ENCODE measurements around the gene CECR2. TPM values are rescaled to one million over a fixed set of nuclear protein-coding genes. Genes with fewer than 3 reads are reported as not detected.

Gene CECR2
- total RNA-seq, 1 donor from 2014 or later, result 40.5 TPM

DNA sequence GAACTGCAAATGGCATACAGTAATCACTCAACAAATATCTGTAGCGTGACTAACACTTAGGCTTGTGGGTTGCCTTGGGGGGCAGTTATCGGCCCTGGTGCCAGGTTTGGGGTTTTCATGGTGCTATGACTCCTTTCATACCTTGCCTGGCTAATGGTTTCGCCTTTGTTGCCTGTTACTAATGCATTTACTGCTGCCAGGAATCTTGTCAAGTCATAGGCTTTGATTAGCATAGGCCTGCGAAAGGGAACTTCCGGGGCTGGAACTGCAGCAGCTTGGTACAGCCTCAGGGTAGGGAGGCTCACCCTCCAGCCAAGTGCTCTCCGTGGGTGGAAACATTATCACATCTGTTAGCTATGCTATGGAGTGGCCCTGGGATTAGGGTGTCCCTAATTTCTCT, 207.2 kb downstream of the CECR2 start:
- H3K27me3 Mint-ChIP-seq, result no peaks in the 10 kb centered on the region
- no peaks in the 10 kb centered on the region for H3K9me3 Mint-ChIP-seq (ENCODE audit: low read depth)
- DNase-seq (ENCODE audit: low spot score, unreplicated experiment), result no peak
- peaks cover 7% of the 10 kb centered on the region for H3K4me1 Mint-ChIP-seq (ENCODE audit: low read depth)
- H3K27ac Mint-ChIP-seq, result no peak overlapping the region
- no peak overlapping the region for H3K4me3 Mint-ChIP-seq (ENCODE audit: low read depth)
- TF ChIP-seq, protein P1, sequence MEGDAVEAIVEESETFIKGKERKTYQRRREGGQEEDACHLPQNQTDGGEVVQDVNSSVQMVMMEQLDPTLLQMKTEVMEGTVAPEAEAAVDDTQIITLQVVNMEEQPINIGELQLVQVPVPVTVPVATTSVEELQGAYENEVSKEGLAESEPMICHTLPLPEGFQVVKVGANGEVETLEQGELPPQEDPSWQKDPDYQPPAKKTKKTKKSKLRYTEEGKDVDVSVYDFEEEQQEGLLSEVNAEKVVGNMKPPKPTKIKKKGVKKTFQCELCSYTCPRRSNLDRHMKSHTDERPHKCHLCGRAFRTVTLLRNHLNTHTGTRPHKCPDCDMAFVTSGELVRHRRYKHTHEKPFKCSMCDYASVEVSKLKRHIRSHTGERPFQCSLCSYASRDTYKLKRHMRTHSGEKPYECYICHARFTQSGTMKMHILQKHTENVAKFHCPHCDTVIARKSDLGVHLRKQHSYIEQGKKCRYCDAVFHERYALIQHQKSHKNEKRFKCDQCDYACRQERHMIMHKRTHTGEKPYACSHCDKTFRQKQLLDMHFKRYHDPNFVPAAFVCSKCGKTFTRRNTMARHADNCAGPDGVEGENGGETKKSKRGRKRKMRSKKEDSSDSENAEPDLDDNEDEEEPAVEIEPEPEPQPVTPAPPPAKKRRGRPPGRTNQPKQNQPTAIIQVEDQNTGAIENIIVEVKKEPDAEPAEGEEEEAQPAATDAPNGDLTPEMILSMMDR (IDR thresholded peaks at IDR 0.05; ENCODE audit: unreplicated experiment), result no peak
- no peaks in the 10 kb centered on the region for H3K36me3 Mint-ChIP-seq (ENCODE audit: insufficient read depth)

- H3K9me3 Mint-ChIP-seq (ENCODE audit: low read depth), result no peaks in the 10 kb centered on the region
- DNase-seq (ENCODE audit: low spot score, unreplicated experiment), result no peak
- H3K27me3 Mint-ChIP-seq, result no peaks in the 10 kb centered on the region
- no peak overlapping the region for H3K4me3 Mint-ChIP-seq (ENCODE audit: low read depth)
- peaks cover 7% of the 10 kb centered on the region for H3K4me1 Mint-ChIP-seq (ENCODE audit: low read depth)
- H3K36me3 Mint-ChIP-seq (ENCODE audit: insufficient read depth), result no peaks in the 10 kb centered on the region
- no peak overlapping the region for H3K27ac Mint-ChIP-seq
- TF ChIP-seq, protein P1 (IDR thresholded peaks at IDR 0.05; ENCODE audit: unreplicated experiment), result no peak
These were observed 209.0 kb downstream of the CECR2 start for GRCh38 chr22:17578136-17578754.

GRCh38 chr22:17579535-17579981, 210.3 kb downstream of the CECR2 start:
- Mint-ChIP-seq H3K9me3 (ENCODE audit: low read depth) (no peaks in the 10 kb centered on the region), H3K27me3 (no peaks in the 10 kb centered on the region), H3K27ac (no peak overlapping the region), H3K4me3 (ENCODE audit: low read depth) (no peak overlapping the region), H3K36me3 (ENCODE audit: insufficient read depth) (no peaks in the 10 kb centered on the region), H3K4me1 (ENCODE audit: low read depth) (peaks cover 7% of the 10 kb centered on the region)
- DNase-seq (ENCODE audit: low spot score, unreplicated experiment), result no peak
- TF ChIP-seq, protein P1 (IDR thresholded peaks at IDR 0.05; ENCODE audit: unreplicated experiment), result no peak

DNA sequence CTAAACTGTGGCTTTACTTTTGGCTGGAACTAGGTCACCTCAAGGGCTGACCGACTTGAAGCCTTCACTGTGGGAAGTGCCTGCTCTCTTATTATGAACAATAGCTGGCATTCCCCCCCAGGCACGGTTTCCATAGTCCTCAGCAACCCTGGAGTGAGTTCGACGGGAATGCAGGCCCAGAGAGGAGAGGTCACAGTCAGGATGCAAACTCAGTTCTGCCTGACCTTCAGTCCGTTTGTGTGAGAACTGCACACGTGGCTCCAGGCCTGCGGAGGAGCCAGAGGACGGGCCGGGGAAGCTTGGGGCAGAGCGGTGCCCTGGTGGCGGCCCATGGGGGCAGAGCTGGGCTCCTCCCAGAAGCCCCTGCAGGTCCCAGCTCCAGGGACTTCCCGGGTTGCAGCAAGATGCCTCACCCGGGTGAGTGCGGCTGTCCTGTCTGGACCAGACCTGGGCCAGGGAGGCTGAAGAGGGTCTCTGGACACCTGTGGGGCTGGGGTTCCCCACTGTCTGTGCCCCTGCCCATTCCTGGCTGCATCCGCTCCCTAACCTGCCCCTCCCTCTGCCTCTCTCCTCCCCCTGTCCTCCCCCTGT, 211.3 kb downstream of the CECR2 start:
- Mint-ChIP-seq H3K27ac (no peak overlapping the region), H3K36me3 (ENCODE audit: insufficient read depth) (no peaks in the 10 kb centered on the region), H3K4me1 (ENCODE audit: low read depth) (peaks cover 3% of the 10 kb centered on the region), H3K9me3 (ENCODE audit: low read depth) (no peaks in the 10 kb centered on the region), H3K4me3 (ENCODE audit: low read depth) (no peak overlapping the region), H3K27me3 (no peaks in the 10 kb centered on the region)
- TF ChIP-seq, protein P1 (IDR thresholded peaks at IDR 0.05; ENCODE audit: unreplicated experiment), result peak; percentile 13
- no peak for DNase-seq (ENCODE audit: low spot score, unreplicated experiment)

GRCh38 chr22:17581056-17581455, 211.8 kb downstream of the CECR2 start:
- H3K9me3 Mint-ChIP-seq (ENCODE audit: low read depth), result no peaks in the 10 kb centered on the region
- H3K4me3 Mint-ChIP-seq (ENCODE audit: low read depth), result no peak overlapping the region
- no peak for DNase-seq (ENCODE audit: low spot score, unreplicated experiment)
- H3K36me3 Mint-ChIP-seq (ENCODE audit: insufficient read depth), result no peaks in the 10 kb centered on the region
- H3K27me3 Mint-ChIP-seq, result no peaks in the 10 kb centered on the region
- H3K4me1 Mint-ChIP-seq (ENCODE audit: low read depth), result peaks cover 3% of the 10 kb centered on the region
- TF ChIP-seq, protein P1 (IDR thresholded peaks at IDR 0.05; ENCODE audit: unreplicated experiment), result no peak
- H3K27ac Mint-ChIP-seq, result no peak overlapping the region

Data from progenitor cell of endocrine pancreas (in vitro differentiated cells).